SK-N-MC (cell line): Measurements from ENCODE around the gene A1CF.
"Not testable (repeated sequence)": the region's sequence is repeated elsewhere in the genome, so short reads cannot be mapped to it uniquely, and the experiment has no call there.

Source experiments
- DNase-seq: peaks from one replicate; pipeline ENCODE4 v3.0.0-alpha.2; 2011; ENCODE audit warnings: low read depth, low spot score
- H3K27ac ChIP-seq: fragments of 200-600 bp; sonication (generic); 2 replicates; pipeline ENCODE4 v1.5.1; 2016; ENCODE audit warnings: mixed run types
- H3K36me3 ChIP-seq: fragments of 200-600 bp; sonication (generic); 2 replicates; pipeline ENCODE4 v1.6.1; 2017; ENCODE audit warnings: antibody characterized with exemption, low read length, mixed read lengths; ENCODE audit not compliant: insufficient read depth
- H3K4me3 ChIP-seq: fragments of 200-600 bp; sonication (generic); 2 replicates; pipeline ENCODE4 v1.5.1; 2016
- H3K9ac ChIP-seq: fragments of 200-600 bp; sonication (generic); 2 replicates; pipeline ENCODE4 v1.8.0; 2017; ENCODE audit warnings: mixed run types, mixed read lengths; ENCODE audit not compliant: insufficient read length
- H3K9me3 ChIP-seq: fragments of 200-600 bp; sonication (generic); 2 replicates; pipeline ENCODE4 v1.6.1; 2017; ENCODE audit warnings: low read depth, mild to moderate bottlenecking, antibody characterized with exemption, low read length, moderate library complexity, mixed read lengths
- EZH2 ChIP-seq: fragments of 200-600 bp; sonication (generic); IDR thresholded peaks from one replicate; pipeline ENCODE4 v1.6.1; 2017; ENCODE audit warnings: antibody characterized with exemption
- FOXP2 ChIP-seq: optimal IDR thresholded peaks from 2 replicates; pipeline ENCODE3; 2011; ENCODE audit warnings: mild to moderate bottlenecking, moderate library complexity; ENCODE audit not compliant: insufficient read depth; ENCODE audit errors: extremely low read length, control extremely low read depth
- POLR2AphosphoS5 ChIP-seq: IDR thresholded peaks from 2 replicates; pipeline ENCODE4 v1.6.1; 2012; ENCODE audit warnings: mild to moderate bottlenecking, low read depth, low read length, borderline replicate concordance

A1CF gene

DNA sequence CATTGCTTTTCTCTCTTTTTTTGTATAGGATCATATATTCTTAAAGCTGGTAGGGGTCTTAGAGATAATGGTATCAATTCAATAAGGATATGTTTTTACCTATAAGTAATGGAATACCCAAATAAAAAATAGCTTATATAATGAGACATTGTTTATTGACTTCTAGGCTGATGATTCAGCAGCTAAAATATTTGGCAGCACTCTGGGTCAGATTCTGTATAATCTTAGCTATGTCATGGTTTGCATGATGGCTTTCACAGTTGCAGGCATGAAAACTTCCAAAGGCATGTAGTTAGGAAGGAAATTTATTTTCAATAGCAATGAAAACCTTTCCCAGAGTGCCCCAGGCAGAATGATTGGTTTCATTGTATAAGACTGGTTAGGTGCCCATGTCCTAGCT lies 32.1 kb upstream of the A1CF start:
- DNase-seq = no peak
- Histone ChIP-seq H3K27ac (no peak overlapping the region), H3K36me3 (no peaks in the 10 kb centered on the region), H3K9ac (no peak overlapping the region), H3K9me3 (no peaks in the 10 kb centered on the region), H3K4me3 (no peak overlapping the region)
- TF ChIP-seq EZH2 = no peak
- no peak for TF ChIP-seq FOXP2
- TF ChIP-seq POLR2AphosphoS5 = no peak

- no peak overlapping the region for H3K9ac ChIP-seq
- no peak overlapping the region for H3K4me3 ChIP-seq
- no peak for TF ChIP-seq POLR2AphosphoS5
- TF ChIP-seq FOXP2 = no peak
- no peak for TF ChIP-seq EZH2
- no peaks in the 10 kb centered on the region for H3K9me3 ChIP-seq
- no peak overlapping the region for H3K27ac ChIP-seq
- H3K36me3 ChIP-seq = no peaks in the 10 kb centered on the region
- DNase-seq = no peak
Observed at GRCh38 chr10:50909334-50910014, 24.0 kb upstream of the A1CF start.

GRCh38 chr10:50908366-50908765 lies 22.9 kb upstream of the A1CF start:
- Histone ChIP-seq H3K4me3 (no peak overlapping the region), H3K27ac (no peak overlapping the region), H3K9me3 (no peaks in the 10 kb centered on the region), H3K36me3 (no peaks in the 10 kb centered on the region), H3K9ac (no peak overlapping the region)
- DNase-seq = no peak
- TF ChIP-seq FOXP2 (no peak), POLR2AphosphoS5 (no peak), EZH2 (no peak)

GRCh38 chr10:50905797-50906196 lies 20.4 kb upstream of the A1CF start:
- H3K9me3 ChIP-seq, DNase-seq, H3K27ac ChIP-seq, H3K36me3 ChIP-seq, H3K4me3 ChIP-seq, H3K9ac ChIP-seq: not testable (repeated sequence)

DNA sequence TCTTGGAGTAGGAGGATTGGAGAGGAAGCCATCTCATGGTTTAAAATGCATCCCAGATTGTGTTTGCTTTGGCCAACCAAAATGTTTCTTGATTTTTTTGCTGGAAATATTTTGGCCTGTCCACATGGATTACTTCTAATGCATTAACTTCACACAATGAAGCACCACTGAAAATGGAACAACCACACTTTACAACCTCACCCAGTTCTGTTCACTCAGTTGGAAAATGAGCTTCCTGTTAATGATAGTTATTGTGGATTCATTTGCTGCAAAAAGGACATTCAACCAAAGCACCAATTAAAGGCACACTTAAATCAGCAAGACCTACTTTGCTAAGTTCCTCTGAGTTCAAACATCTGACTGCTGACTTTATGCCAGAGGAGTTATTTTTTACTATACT lies 11.3 kb upstream of the A1CF start:
- DNase-seq = no peak
- Histone ChIP-seq H3K4me3 (no peak overlapping the region), H3K9ac (no peak overlapping the region), H3K36me3 (no peaks in the 10 kb centered on the region), H3K27ac (no peak overlapping the region), H3K9me3 (no peaks in the 10 kb centered on the region)
- TF ChIP-seq EZH2 = no peak
- no peak for TF ChIP-seq FOXP2
- TF ChIP-seq POLR2AphosphoS5 = no peak

GRCh38 chr10:50894312-50894711 lies 8.9 kb upstream of the A1CF start:
- no peaks in the 10 kb centered on the region for H3K36me3 ChIP-seq
- TF ChIP-seq EZH2 = no peak
- TF ChIP-seq FOXP2 = no peak
- no peak for TF ChIP-seq POLR2AphosphoS5
- H3K9me3 ChIP-seq = no peaks in the 10 kb centered on the region
- H3K27ac ChIP-seq = no peak overlapping the region
- no peak overlapping the region for H3K4me3 ChIP-seq
- H3K9ac ChIP-seq = no peak overlapping the region
- no peak for DNase-seq

- Histone ChIP-seq H3K27ac (no peak overlapping the region), H3K9ac (no peak overlapping the region), H3K9me3 (no peaks in the 10 kb centered on the region), H3K36me3 (no peaks in the 10 kb centered on the region), H3K4me3 (no peak overlapping the region)
- TF ChIP-seq FOXP2 (no peak), POLR2AphosphoS5 (no peak), EZH2 (no peak)
- DNase-seq = no peak
Observed at GRCh38 chr10:50892467-50892866, 7.0 kb upstream of the A1CF start.

DNA sequence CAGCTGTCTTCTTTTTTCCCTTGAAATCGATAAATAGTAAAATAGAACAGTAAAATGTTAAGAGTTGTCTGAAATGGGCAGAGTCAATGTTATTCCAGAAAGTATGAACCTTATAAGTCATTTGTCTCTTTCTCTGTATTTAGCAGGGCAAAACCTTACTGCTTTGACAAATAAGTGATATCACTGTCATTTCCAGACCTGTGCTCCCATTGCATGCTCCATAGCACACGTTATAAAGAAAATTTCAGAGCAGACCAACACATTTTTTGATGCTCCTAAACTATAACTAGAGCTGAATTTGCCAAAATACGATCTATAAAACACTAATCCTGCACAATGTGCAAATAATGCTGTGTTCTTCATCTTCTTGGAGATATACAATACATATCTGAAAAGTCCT lies 1.1 kb downstream of the A1CF start:
- TF ChIP-seq EZH2 = no peak
- TF ChIP-seq FOXP2 = no peak
- TF ChIP-seq POLR2AphosphoS5 = no peak
- H3K27ac ChIP-seq = no peak overlapping the region
- no peak overlapping the region for H3K4me3 ChIP-seq
- DNase-seq = no peak
- no peaks in the 10 kb centered on the region for H3K9me3 ChIP-seq
- no peak overlapping the region for H3K9ac ChIP-seq
- no peaks in the 10 kb centered on the region for H3K36me3 ChIP-seq

DNA sequence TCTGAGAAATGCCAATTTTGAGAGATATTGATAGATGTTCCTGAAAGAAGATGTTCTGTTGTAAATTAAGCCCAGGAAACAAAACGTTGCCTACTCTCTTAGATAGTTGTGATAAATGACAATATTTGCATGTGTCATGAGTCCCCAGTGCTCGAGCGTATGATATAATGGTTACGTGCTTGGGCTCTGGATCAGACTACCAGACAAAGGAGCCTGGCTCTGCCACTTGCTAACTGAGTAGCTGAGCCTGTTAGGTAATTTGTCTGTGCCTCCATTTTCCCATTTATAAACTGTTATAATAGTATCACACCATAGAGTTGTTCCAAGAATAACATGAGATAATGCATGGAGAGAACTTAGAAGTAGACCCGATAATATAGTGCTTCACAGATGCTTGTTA lies 1.8 kb downstream of the A1CF start:
- Histone ChIP-seq H3K36me3 (no peaks in the 10 kb centered on the region), H3K9me3 (no peaks in the 10 kb centered on the region), H3K4me3 (no peak overlapping the region), H3K9ac (no peak overlapping the region), H3K27ac (no peak overlapping the region)
- no peak for TF ChIP-seq POLR2AphosphoS5
- TF ChIP-seq EZH2 = no peak
- TF ChIP-seq FOXP2 = no peak
- no peak for DNase-seq
